K562 (cell line): ENCODE results near the gene PEX11B. TPM values are rescaled to one million over a fixed set of nuclear protein-coding genes. Genes with fewer than 3 reads are reported as not detected.

Experiments
- ATAC-seq: fragments of 200-7000 bp; cut with Tn5 transposase; 3 replicates; pipeline ENCODE4 v1.9.1; 2020; ENCODE audit warnings: moderate library complexity
- BruUV-seq: library from RNA; stranded (reverse); fragments of 400-500 nt; replicated peaks from 2 replicates; lab custom pipeline; 2021; lab: Mats Ljungman, UMichigan
- CTCF ChIA-PET: fragments of 300-600 bp; formaldehyde crosslinking; extraction: SDS; loops from one replicate; lab custom pipeline; 2021; ENCODE audit warnings: low intra/inter-chr PET ratio; lab: Yijun Ruan, JAX
- POLR2A ChIA-PET: fragments of 300-600, 350-650 bp; sonication (Branson Sonifier 250); formaldehyde crosslinking; extraction: SDS; loops from one replicate; lab custom pipeline; 2021; ENCODE audit warnings: antibody characterized with exemption, inconsistent platforms; lab: Yijun Ruan, JAX
- DNase-seq, 4 experiments: peaks; one replicate each; pipeline versions ENCODE4 v3.0.0 to v3.0.0-alpha.2; 2011 to 2018; ENCODE audit warnings: low spot score in 3 of 4, mixed read lengths in 3 of 4; ENCODE audit errors: extremely low read depth in 1 of 4
- FAIRE-seq: peaks from 2 replicates; lab custom pipeline; 2011; peaks lifted over from hg19 to GRCh38; lab: Jason Lieb, UNC
- H2AFZ ChIP-seq: 2 replicates; pipeline ENCODE4 v1.6.0; 2011; ENCODE audit warnings: low read depth, low read length, control low read depth, inconsistent platforms
- H3K27ac ChIP-seq: fragments of 200-600 bp; 3 replicates; pipeline ENCODE4 v1.8.0; 2011; ENCODE audit warnings: low read depth, mild to moderate bottlenecking, control low read depth, inconsistent platforms, low read length, moderate library complexity, mixed read lengths; ENCODE audit errors: extremely low read depth
- H3K27me3 ChIP-seq, 2 experiments: fragments of 300-600 bp in 1 of 2; 2 replicates in 1 of 2; 3 replicates in 1 of 2; pipeline versions ENCODE4 v1.6.0 to v1.8.0; 2011; ENCODE audit warnings: inconsistent platforms in 2 of 2, low read length in 2 of 2, mild to moderate bottlenecking in 1 of 2, mixed read lengths in 1 of 2, moderate library complexity in 1 of 2; ENCODE audit not compliant: control insufficient read depth in 2 of 2, insufficient read depth in 2 of 2
- H3K36me3 ChIP-seq: fragments of 300-600 bp; 3 replicates; pipeline ENCODE4 v1.8.0; 2011; ENCODE audit warnings: mild to moderate bottlenecking, low read length, inconsistent platforms; ENCODE audit not compliant: control insufficient read depth, insufficient read depth
- H3K4me1 ChIP-seq, 2 experiments: fragments of 200-600 bp in 1 of 2; replicated peaks in 1 of 2; 2 replicates in 1 of 2; 3 replicates in 1 of 2; pipeline versions ENCODE4 v1.5.1 to v1.8.0; 2011; ENCODE audit warnings: inconsistent platforms in 2 of 2, low read length in 2 of 2, mild to moderate bottlenecking in 1 of 2, mixed read lengths in 1 of 2, moderate library complexity in 1 of 2; ENCODE audit not compliant: control insufficient read depth in 2 of 2, insufficient read depth in 2 of 2
- H3K4me2 ChIP-seq: 2 replicates; pipeline ENCODE4 v1.6.1; 2011; ENCODE audit warnings: low read length, control low read depth, inconsistent platforms, mixed read lengths; ENCODE audit not compliant: insufficient read depth
- H3K4me3 ChIP-seq: fragments of 200-600 bp; sonication (generic), shearing (Covaris generic); 2 replicates; pipeline ENCODE4 v1.5.1; 2016; ENCODE audit warnings: control low read depth, inconsistent platforms
- H3K79me2 ChIP-seq: fragments of 200-600 bp; 3 replicates; pipeline ENCODE4 v1.8.0; 2011; ENCODE audit warnings: low read length, inconsistent platforms; ENCODE audit not compliant: control insufficient read depth, insufficient read depth
- H3K9ac ChIP-seq, 2 experiments: 2 replicates each; pipeline versions ENCODE4 v1.6.0 to v1.6.1; 2011; ENCODE audit warnings: low read depth in 2 of 2, low read length in 2 of 2, control low read depth in 1 of 2, inconsistent platforms in 1 of 2, mild to moderate bottlenecking in 1 of 2, mixed read lengths in 1 of 2; ENCODE audit not compliant: insufficient read depth in 1 of 2
- H3K9me1 ChIP-seq: one replicate; pipeline ENCODE4 v1.6.0; 2011; ENCODE audit warnings: inconsistent platforms, mild to moderate bottlenecking, low read length, moderate library complexity; ENCODE audit not compliant: control insufficient read depth, insufficient read depth
- H3K9me3 ChIP-seq: replicated peaks from 2 replicates; pipeline ENCODE4 v1.5.1; 2011; ENCODE audit warnings: low read depth, low read length, inconsistent platforms; ENCODE audit not compliant: control insufficient read depth, insufficient read depth
- H4K20me1 ChIP-seq: replicated peaks from 2 replicates; pipeline ENCODE4 v1.6.1; 2011; ENCODE audit warnings: low read length, inconsistent platforms, mixed read lengths; ENCODE audit not compliant: control insufficient read depth, insufficient read depth
- CBFA2T3 ChIP-seq: fragments of 450-650 bp; IDR thresholded peaks from 2 replicates; pipeline ENCODE4 v1.6.1; 2017
- CSDE1 ChIP-seq, 2 experiments: fragments of 450-650 bp; IDR thresholded peaks; 2 replicates each; pipeline ENCODE4 v1.6.1; 2016; ENCODE audit warnings: mild to moderate bottlenecking in 1 of 2
- DNMT1 ChIP-seq: fragments of 450-650 bp; IDR thresholded peaks from 2 replicates; pipeline ENCODE4 v1.6.1; 2016; ENCODE audit warnings: antibody characterized with exemption, mild to moderate bottlenecking
- E2F3 ChIP-seq: fragments of 250-450 bp; sonication (Bioruptor Pico); IDR thresholded peaks from 2 replicates; pipeline ENCODE4 v1.4.0; 2020; ENCODE audit warnings: mild to moderate bottlenecking
- ESRRA ChIP-seq: fragments of 450-650 bp; IDR thresholded peaks from 2 replicates; pipeline ENCODE4 v1.6.1; 2014; ENCODE audit warnings: low read depth, mild to moderate bottlenecking, moderate library complexity, borderline replicate concordance
- HDAC2 ChIP-seq: fragments of 450-650 bp; IDR thresholded peaks from 2 replicates; pipeline ENCODE4 v1.6.1; 2016; ENCODE audit warnings: mild to moderate bottlenecking
- HMGN3 ChIP-seq: IDR thresholded peaks from 2 replicates; pipeline ENCODE4 v1.6.1; 2011; ENCODE audit warnings: borderline replicate concordance, low read depth, mild to moderate bottlenecking, mixed read lengths, low read length; ENCODE audit not compliant: insufficient read length; ENCODE audit errors: extremely low read depth
- HNRNPH1 ChIP-seq: fragments of 200-400 bp; formaldehyde crosslinking; optimal IDR thresholded peaks from 2 replicates; pipeline ENCODE3; 2017; ENCODE audit warnings: low read depth, mild to moderate bottlenecking, low read length, moderate library complexity
- KAT8 ChIP-seq: fragments of 450-650 bp; IDR thresholded peaks from 2 replicates; pipeline ENCODE4 v1.6.1; 2016; ENCODE audit warnings: low read depth, mild to moderate bottlenecking
- POLR2A ChIP-seq: fragments of 450-650 bp; conservative IDR thresholded peaks from 2 replicates; pipeline ENCODE4 v1.6.1; 2016
- POLR2AphosphoS2 ChIP-seq: IDR thresholded peaks from 2 replicates; pipeline ENCODE4 v1.6.1; 2012; ENCODE audit warnings: low read length, improper control_type of control experiment
- SETDB1 ChIP-seq: IDR thresholded peaks from one replicate; pipeline ENCODE4 v1.6.1; 2012; ENCODE audit warnings: low read length, control low read depth, inconsistent platforms
- SOX6 ChIP-seq: fragments of 450-650 bp; IDR thresholded peaks from 2 replicates; pipeline ENCODE4 v1.6.1; 2014; ENCODE audit warnings: mild to moderate bottlenecking
- ZNF174 ChIP-seq: fragments of 250-450 bp; sonication (Bioruptor Pico); IDR thresholded peaks from 2 replicates; pipeline ENCODE4 v1.4.0; 2020; ENCODE audit warnings: mild to moderate bottlenecking
- ZNF23 ChIP-seq: fragments of 250-450 bp; sonication (Bioruptor Pico); IDR thresholded peaks from 2 replicates; pipeline ENCODE4 v1.4.0; 2020; ENCODE audit warnings: mild to moderate bottlenecking
- ZNF436 ChIP-seq: fragments of 250-450, 450-650 bp; sonication (Bioruptor Pico); formaldehyde crosslinking; IDR thresholded peaks from 2 replicates; pipeline ENCODE4 v1.7.0; 2020; ENCODE audit warnings: mild to moderate bottlenecking
- WGBS: fragments of 100-300 bp; shearing (Covaris generic); methylation state at CpG from one replicate; pipeline ENCODE4 v1.1.6; 2016; ENCODE audit warnings: low coverage, mixed read lengths; ENCODE audit not compliant: insufficient coverage; ENCODE audit errors: missing lambda C conversion rate; 5-methylcytosine and 5-hydroxymethylcytosine counted together
- in situ Hi-C: fragments of 300-500 bp; cut with MboI; formaldehyde crosslinking; loops from 4 replicates; pipeline ENCODE4 v1.15.0; 2018; ENCODE audit warnings: inconsistent platforms, mixed read lengths
- intact Hi-C: fragments of 100-400 bp; cut with micrococcal nuclease; formaldehyde crosslinking; loops from 2 replicates; pipeline ENCODE4 v1.14.2; 2022
- polyA plus RNA-seq, 8 experiments: library from polyadenylated mRNA; depleted of rRNA in 4 of 8; stranded (reverse) in 5 of 8; unstranded in 3 of 8; fragments of >200 nt; fragmentation: Nextera tagmentation in 2 of 8; fragmentation: Illumina TruSeq in 1 of 8; extraction: Ambion mirVana in 2 of 8; extraction: Trizol in 1 of 8; gene quantifications; 2 replicates each; pipeline versions ENCODE4 v1.2.1 to v1.2.3, GENCODE V29; 2011 to 2014; ENCODE audit warnings: inconsistent platforms in 1 of 8, missing spikeins in 1 of 8
- total RNA-seq, 7 experiments: library from RNA; depleted of rRNA in 6 of 7; stranded (reverse); fragments of >200 nt in 6 of 7; fragmentation: Illumina TruSeq in 2 of 7; extraction: Trizol in 2 of 7; gene quantifications; 2 replicates each; pipeline versions ENCODE4 v1.2.1 to v1.2.3, GENCODE V29; 2011 to 2021; ENCODE audit warnings: low replicate concordance in 1 of 7
- TF ChIP-seq, protein P1 (sequence below), 2 experiments: fragments of 250-450 bp in 1 of 2; fragments of 450-650 bp in 1 of 2; sonication (Bioruptor Pico) in 1 of 2; IDR thresholded peaks; 2 replicates each; pipeline versions ENCODE4 v1.6.1 to v1.8.0; 2016 to 2021; ENCODE audit warnings: mild to moderate bottlenecking in 2 of 2, moderate library complexity in 2 of 2, missing compliant biosample characterization in 1 of 2, missing genetic modification characterization in 1 of 2
- TF ChIP-seq, protein P2 (sequence below): fragments of 250-450 bp; sonication (Bioruptor Pico); IDR thresholded peaks from 2 replicates; pipeline ENCODE4 v1.5.0; 2020; ENCODE audit warnings: mild to moderate bottlenecking
- TF ChIP-seq, protein P3 (sequence below): fragments of 450-650 bp; IDR thresholded peaks from 2 replicates; pipeline ENCODE4 v1.7.1; 2018; ENCODE audit warnings: mild to moderate bottlenecking, low read depth; ENCODE audit not compliant: partially characterized antibody

The PEX11B gene
- total and polyA plus RNA-seq, 9 of the 15 experiments (the other 6 are each of a cell fraction or from before 2014, with no cell fraction given) = 13.2 to 60.0 (median 21.7) TPM

DNA sequence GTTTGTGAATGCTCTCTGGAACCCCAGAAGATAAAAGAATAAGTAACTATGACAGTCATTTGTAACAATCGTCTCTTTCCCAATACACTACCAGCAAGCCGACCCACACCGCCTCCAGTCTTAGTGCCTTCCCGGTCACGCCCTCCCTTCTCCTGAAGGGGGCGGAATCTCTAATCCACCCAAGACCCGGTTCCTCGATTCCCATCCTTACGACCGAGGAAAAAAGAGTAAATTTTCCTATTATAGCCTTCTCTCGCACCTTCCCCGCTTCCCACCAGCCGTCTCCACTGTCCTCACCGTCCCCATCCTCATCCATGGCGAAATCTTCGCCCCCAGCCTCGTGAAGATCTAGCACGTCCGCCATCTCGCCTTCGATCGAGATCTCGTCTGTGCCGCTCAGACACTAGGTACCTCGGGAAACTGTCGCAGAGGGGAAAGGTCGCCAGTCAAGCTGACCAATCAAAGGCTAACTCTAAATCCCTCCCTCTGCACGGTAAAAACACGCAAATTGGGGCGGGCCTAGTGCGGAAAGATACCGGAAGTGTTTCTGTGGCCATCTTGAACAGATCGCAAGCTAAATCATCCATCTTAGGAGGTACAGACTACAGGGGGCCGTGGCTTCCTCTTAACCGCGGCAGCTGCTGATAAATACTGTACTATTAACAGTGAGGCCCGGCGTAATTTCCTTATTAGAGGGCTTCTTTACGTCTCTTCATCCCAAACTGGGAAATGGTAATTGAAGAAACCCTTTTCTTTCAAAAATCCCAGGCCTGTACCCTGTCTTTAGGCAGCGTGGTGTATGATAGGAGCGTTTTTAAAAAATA, 8.8 kb upstream of the PEX11B start, which contains the start of gene RBM8A:
Gene RBM8A (minus strand): TSS at position 422 of the 824 bp plus-strand sequence. CDS start 58 bp downstream, at position 364.
- Histone ChIP-seq H3K4me2 (peak within 1 kb of the TSS; percentile 94), H3K4me3 (peak within 1 kb of the TSS; percentile 70), H3K27me3 (no peaks in the 10 kb centered on the region), H3K36me3 (peaks cover 26% of the 10 kb centered on the region), H3K9me3 (no peaks in the 10 kb centered on the region), H3K27ac (peak within 1 kb of the TSS; percentile 96), H3K4me1 (peaks cover 10 to 12% of the 10 kb centered on the region in 2 experiments; a peak in 4 of 5 replicates), H3K9me1 (no peaks in the 10 kb centered on the region), H4K20me1 (0 out of 2 replicates have a peak, but pooled peaks cover 3% of the 10 kb centered on the region), H3K9ac (peak within 1 kb of the TSS; percentile 91 to 96), H2AFZ (peak within 1 kb of the TSS; percentile 84), H3K79me2 (peaks cover 22% of the 10 kb centered on the region)
- FAIRE-seq = peak; percentile 96
- BruUV-seq = no TSS peak
- CTCF ChIA-PET = no interaction called here
- ATAC-seq = peak; percentile 97
- intact Hi-C loops = no loop called here
- POLR2A ChIA-PET = interaction anchor here (0.6 to 2.1 kb wide), 36 partner anchors 8 to 124 kb away, joined by 3 to 18 read pairs (median 4); partner anchors contain the start of genes ANKRD34A, ANKRD35, HJV and LIX1L
- in situ Hi-C loops = no loop called here
- WGBS = under 1% methylated on average over 41 of the region's 41 CpGs
- DNase-seq = peak; percentile 81 to 98 (median 90)
- no peak for TF ChIP-seq ZNF174 (CRISPR knock-in tag)
- peak; percentile 98 for TF ChIP-seq KAT8
- no peak for TF ChIP-seq HMGN3
- no peak for TF ChIP-seq ZNF436 (CRISPR knock-in tag)
- peak; percentile 90; the same call in 1 of the 2 replicates for TF ChIP-seq POLR2AphosphoS2
- TF ChIP-seq, protein P1, sequence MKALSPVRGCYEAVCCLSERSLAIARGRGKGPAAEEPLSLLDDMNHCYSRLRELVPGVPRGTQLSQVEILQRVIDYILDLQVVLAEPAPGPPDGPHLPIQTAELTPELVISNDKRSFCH (CRISPR knock-in tag; IDR thresholded peaks at IDR 0.05) = no peak
- TF ChIP-seq, protein P1 (tag; IDR thresholded peaks at IDR 0.05) = peak; percentile 78; the same call in 1 of the 2 replicates
- no peak for TF ChIP-seq HNRNPH1
- TF ChIP-seq CBFA2T3 = no peak; the same call in 1 of the 2 replicates
- no peak; a peak in 1 of 4 replicates for TF ChIP-seq CSDE1 (IDR thresholded peaks at IDR 0.05)
- TF ChIP-seq DNMT1 = peak; percentile 79; the same call in 1 of the 2 replicates
- no peak for TF ChIP-seq SETDB1
- TF ChIP-seq, protein P2, sequence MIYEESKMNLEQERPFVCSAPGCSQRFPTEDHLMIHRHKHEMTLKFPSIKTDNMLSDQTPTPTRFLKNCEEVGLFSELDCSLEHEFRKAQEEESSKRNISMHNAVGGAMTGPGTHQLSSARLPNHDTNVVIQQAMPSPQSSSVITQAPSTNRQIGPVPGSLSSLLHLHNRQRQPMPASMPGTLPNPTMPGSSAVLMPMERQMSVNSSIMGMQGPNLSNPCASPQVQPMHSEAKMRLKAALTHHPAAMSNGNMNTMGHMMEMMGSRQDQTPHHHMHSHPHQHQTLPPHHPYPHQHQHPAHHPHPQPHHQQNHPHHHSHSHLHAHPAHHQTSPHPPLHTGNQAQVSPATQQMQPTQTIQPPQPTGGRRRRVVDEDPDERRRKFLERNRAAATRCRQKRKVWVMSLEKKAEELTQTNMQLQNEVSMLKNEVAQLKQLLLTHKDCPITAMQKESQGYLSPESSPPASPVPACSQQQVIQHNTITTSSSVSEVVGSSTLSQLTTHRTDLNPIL (CRISPR knock-in tag) = no peak
- peak; percentile 66; the same call in 1 of the 2 replicates for TF ChIP-seq ESRRA
- TF ChIP-seq HDAC2 = peak; percentile 96
- TF ChIP-seq SOX6 = no peak
- TF ChIP-seq, protein P3, sequence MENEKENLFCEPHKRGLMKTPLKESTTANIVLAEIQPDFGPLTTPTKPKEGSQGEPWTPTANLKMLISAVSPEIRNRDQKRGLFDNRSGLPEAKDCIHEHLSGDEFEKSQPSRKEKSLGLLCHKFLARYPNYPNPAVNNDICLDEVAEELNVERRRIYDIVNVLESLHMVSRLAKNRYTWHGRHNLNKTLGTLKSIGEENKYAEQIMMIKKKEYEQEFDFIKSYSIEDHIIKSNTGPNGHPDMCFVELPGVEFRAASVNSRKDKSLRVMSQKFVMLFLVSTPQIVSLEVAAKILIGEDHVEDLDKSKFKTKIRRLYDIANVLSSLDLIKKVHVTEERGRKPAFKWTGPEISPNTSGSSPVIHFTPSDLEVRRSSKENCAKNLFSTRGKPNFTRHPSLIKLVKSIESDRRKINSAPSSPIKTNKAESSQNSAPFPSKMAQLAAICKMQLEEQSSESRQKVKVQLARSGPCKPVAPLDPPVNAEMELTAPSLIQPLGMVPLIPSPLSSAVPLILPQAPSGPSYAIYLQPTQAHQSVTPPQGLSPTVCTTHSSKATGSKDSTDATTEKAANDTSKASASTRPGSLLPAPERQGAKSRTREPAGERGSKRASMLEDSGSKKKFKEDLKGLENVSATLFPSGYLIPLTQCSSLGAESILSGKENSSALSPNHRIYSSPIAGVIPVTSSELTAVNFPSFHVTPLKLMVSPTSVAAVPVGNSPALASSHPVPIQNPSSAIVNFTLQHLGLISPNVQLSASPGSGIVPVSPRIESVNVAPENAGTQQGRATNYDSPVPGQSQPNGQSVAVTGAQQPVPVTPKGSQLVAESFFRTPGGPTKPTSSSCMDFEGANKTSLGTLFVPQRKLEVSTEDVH = peak; percentile 82
- peak; percentile 99 for TF ChIP-seq POLR2A
- TF ChIP-seq E2F3 = no peak
- no peak for TF ChIP-seq ZNF23 (CRISPR knock-in tag)
